GM12878 (cell line): ENCODE measurements around the gene ATP1A1. TPM values are rescaled to one million over a fixed set of nuclear protein-coding genes. Genes with fewer than 3 reads are reported as not detected.

Experiments
- ASH2L ChIP-seq: fragments of 300-600, 200-600 bp; sonication (generic); IDR thresholded peaks from 2 replicates; pipeline ENCODE4 v1.6.1; 2017; ENCODE audit warnings: low read depth, mild to moderate bottlenecking, borderline replicate concordance
- ATF2 ChIP-seq: IDR thresholded peaks from 2 replicates; pipeline ENCODE4 v1.6.1; 2012; ENCODE audit warnings: low read length, inconsistent platforms
- ATF3 ChIP-seq: IDR thresholded peaks from 2 replicates; pipeline ENCODE4 v1.6.1; 2011; ENCODE audit warnings: low read depth, mild to moderate bottlenecking, low read length, moderate library complexity, borderline replicate concordance; ENCODE audit errors: extremely low read depth
- BCLAF1 ChIP-seq: fragments of 450-650 bp; IDR thresholded peaks from 2 replicates; pipeline ENCODE4 v1.6.1; 2017; ENCODE audit warnings: antibody characterized with exemption, mild to moderate bottlenecking, moderate library complexity
- BRCA1 ChIP-seq: IDR thresholded peaks from 2 replicates; pipeline ENCODE4 v1.6.1; 2011; ENCODE audit warnings: low read depth, low read length, improper control_type of control experiment
- CHD1 ChIP-seq: IDR thresholded peaks from 2 replicates; pipeline ENCODE4 v1.6.1; 2012; ENCODE audit warnings: low read depth, low read length, improper control_type of control experiment
- MEF2A ChIP-seq: IDR thresholded peaks from 2 replicates; pipeline ENCODE4 v1.6.1; 2011; ENCODE audit warnings: low read depth, mild to moderate bottlenecking, low read length, moderate library complexity; ENCODE audit not compliant: insufficient read depth
- MXI1 ChIP-seq: fragments of 150-350 bp; IDR thresholded peaks from 2 replicates; pipeline ENCODE4 v1.6.1; 2011; ENCODE audit warnings: low read depth, mild to moderate bottlenecking, inconsistent platforms, low read length, improper control_type of control experiment
- NFXL1 ChIP-seq: fragments of 450-650 bp; IDR thresholded peaks from 2 replicates; pipeline ENCODE4 v1.6.1; 2017; ENCODE audit warnings: antibody characterized with exemption, mild to moderate bottlenecking, borderline replicate concordance
- NFYA ChIP-seq: IDR thresholded peaks from 2 replicates; pipeline ENCODE4 v1.6.1; 2011; ENCODE audit warnings: low read depth, mild to moderate bottlenecking, low read length, improper control_type of control experiment, borderline replicate concordance
- NR2C2 ChIP-seq: IDR thresholded peaks from 2 replicates; pipeline ENCODE4 v1.6.1; 2011; ENCODE audit warnings: borderline replicate concordance, low read depth; ENCODE audit not compliant: control insufficient read depth, insufficient read length
- PML ChIP-seq: IDR thresholded peaks from 2 replicates; pipeline ENCODE4 v1.6.1; 2012; ENCODE audit warnings: low read length, inconsistent platforms
- RFX5 ChIP-seq: IDR thresholded peaks from 2 replicates; pipeline ENCODE4 v1.6.1; 2011; ENCODE audit warnings: low read depth, low read length, improper control_type of control experiment
- SIN3A ChIP-seq: IDR thresholded peaks from 2 replicates; pipeline ENCODE4 v1.6.1; 2012; ENCODE audit warnings: low read depth, low read length, improper control_type of control experiment
- SRF ChIP-seq, 2 experiments: IDR thresholded peaks; 2 replicates each; pipeline ENCODE4 v1.6.1; 2011; ENCODE audit warnings: low read depth in 2 of 2, low read length in 2 of 2, mild to moderate bottlenecking in 1 of 2, moderate library complexity in 1 of 2
- STAT1 ChIP-seq: fragments of 450-650 bp; conservative IDR thresholded peaks from 2 replicates; pipeline ENCODE4 v1.6.1; 2014; ENCODE audit warnings: antibody characterized with exemption, mild to moderate bottlenecking
- SUPT20H ChIP-seq: IDR thresholded peaks from 2 replicates; pipeline ENCODE4 v1.6.1; 2011; ENCODE audit warnings: low read depth, mild to moderate bottlenecking, low read length, moderate library complexity, borderline replicate concordance; ENCODE audit not compliant: control insufficient read depth
- SUZ12 ChIP-seq: fragments of 200-600 bp; sonication (generic); IDR thresholded peaks from one replicate; pipeline ENCODE4 v1.6.1; 2018; ENCODE audit warnings: antibody characterized with exemption, mild to moderate bottlenecking; ENCODE audit not compliant: unreplicated experiment
- WRNIP1 ChIP-seq: IDR thresholded peaks from 2 replicates; pipeline ENCODE4 v1.6.1; 2011; ENCODE audit warnings: low read depth, low read length, improper control_type of control experiment, borderline replicate concordance
- YY1 ChIP-seq: IDR thresholded peaks from 2 replicates; pipeline ENCODE4 v1.6.1; 2011; ENCODE audit warnings: low read depth, mild to moderate bottlenecking, low read length
- ZNF24 ChIP-seq: fragments of 450-650 bp; IDR thresholded peaks from 2 replicates; pipeline ENCODE4 v1.6.1; 2017; ENCODE audit warnings: antibody characterized with exemption, mild to moderate bottlenecking
- ZNF274 ChIP-seq: IDR thresholded peaks from one replicate; pipeline ENCODE4 v1.8.0; 2011; ENCODE audit not compliant: insufficient read length, insufficient read depth
- ZZZ3 ChIP-seq: IDR thresholded peaks from 2 replicates; pipeline ENCODE4 v1.6.1; 2011; ENCODE audit warnings: low read depth; ENCODE audit not compliant: control insufficient read depth, insufficient read length
- polyA plus RNA-seq, 11 experiments: library from polyadenylated mRNA; depleted of rRNA in 4 of 11; unstranded in 6 of 11; stranded (reverse) in 5 of 11; fragments of >200 nt; fragmentation: Nextera tagmentation in 4 of 11; fragmentation: Illumina TruSeq in 1 of 11; extraction: Ambion mirVana in 4 of 11; extraction: Trizol in 1 of 11; gene quantifications; 1 replicate in 1 of 11; 2 replicates in 10 of 11; pipeline versions ENCODE4 v1.2.1 to v1.2.3, GENCODE V29; 2011 to 2016; ENCODE audit warnings: inconsistent platforms in 2 of 11, missing spikeins in 2 of 11, low read depth in 1 of 11
- total RNA-seq, 4 experiments: library from RNA; depleted of rRNA in 3 of 4; stranded (reverse); fragments of >200 nt in 3 of 4; fragmentation: Illumina TruSeq in 1 of 4; extraction: Trizol in 1 of 4; gene quantifications; 2 replicates each; pipeline versions ENCODE4 v1.2.1 to v1.2.3, GENCODE V29; 2013 to 2021
- TF ChIP-seq, protein P1 (sequence below): fragments of 450-650 bp; IDR thresholded peaks from 2 replicates; pipeline ENCODE4 v1.6.1; 2014; ENCODE audit warnings: mild to moderate bottlenecking

ATP1A1 gene
- total and polyA plus RNA-seq, 10 of the 15 experiments (the other 5 are each of a cell fraction or from before 2014, with no cell fraction given) = 113 to 566 (median 313) TPM

GRCh38 chr1:116418091-116418830 is 45.2 kb downstream of the ATP1A1 start (continued):
- TF ChIP-seq SIN3A = peak; percentile 38; the same call in 1 of the 2 replicates
- TF ChIP-seq BCLAF1 = no peak
- TF ChIP-seq ZNF24 = peak; percentile 82
- peak in 1 of 2 experiments; percentile 63; a peak in 2 of 4 replicates for TF ChIP-seq SRF (IDR thresholded peaks at IDR 0.05; ENCODE audit: low read depth in 2 of 2, low read length in 2 of 2)
- no peak for TF ChIP-seq ZNF274
- TF ChIP-seq STAT1 = no peak
- TF ChIP-seq ATF2 = no peak
- no peak for TF ChIP-seq WRNIP1
- TF ChIP-seq ZZZ3 = no peak
- no peak for TF ChIP-seq NFYA
- no peak for TF ChIP-seq CHD1
- no peak for TF ChIP-seq SUZ12
- no peak for TF ChIP-seq MXI1
- no peak for TF ChIP-seq NR2C2
- peak; percentile 67; the same call in 1 of the 2 replicates for TF ChIP-seq ASH2L
- TF ChIP-seq NFXL1 = 0 out of 2 replicates have a peak, but pooled peaks have one; percentile 21
- TF ChIP-seq PML = peak; percentile 82
- no peak for TF ChIP-seq SUPT20H
- no peak for TF ChIP-seq ATF3
- 0 out of 2 replicates have a peak, but pooled peaks have one; percentile 8 for TF ChIP-seq YY1
- no peak for TF ChIP-seq RFX5
- TF ChIP-seq, protein P1, sequence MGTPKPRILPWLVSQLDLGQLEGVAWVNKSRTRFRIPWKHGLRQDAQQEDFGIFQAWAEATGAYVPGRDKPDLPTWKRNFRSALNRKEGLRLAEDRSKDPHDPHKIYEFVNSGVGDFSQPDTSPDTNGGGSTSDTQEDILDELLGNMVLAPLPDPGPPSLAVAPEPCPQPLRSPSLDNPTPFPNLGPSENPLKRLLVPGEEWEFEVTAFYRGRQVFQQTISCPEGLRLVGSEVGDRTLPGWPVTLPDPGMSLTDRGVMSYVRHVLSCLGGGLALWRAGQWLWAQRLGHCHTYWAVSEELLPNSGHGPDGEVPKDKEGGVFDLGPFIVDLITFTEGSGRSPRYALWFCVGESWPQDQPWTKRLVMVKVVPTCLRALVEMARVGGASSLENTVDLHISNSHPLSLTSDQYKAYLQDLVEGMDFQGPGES = no peak; the same call in 1 of the 2 replicates
- TF ChIP-seq MEF2A = no peak
- peak; percentile 48; the same call in 1 of the 2 replicates for TF ChIP-seq BRCA1
